GM18505 (cell line): ENCODE measurements around the gene UNC5C.

Experiments used
- ATAC-seq: cut with Tn5 transposase; IDR thresholded peaks from one replicate; pipeline ENCODE4 v1.9.1; 2021; ENCODE audit not compliant: unreplicated experiment
- POLR2A ChIP-seq: IDR thresholded peaks from 4 replicates; pipeline ENCODE4 v1.6.1; 2011; ENCODE audit warnings: borderline replicate concordance; ENCODE audit not compliant: insufficient read depth, insufficient read length; ENCODE audit errors: extremely low read depth

Gene UNC5C

GRCh38 chr4:95541094-95541493 is 7.7 kb downstream of the UNC5C start:
- TF ChIP-seq POLR2A: no peak
- no peak for ATAC-seq

GRCh38 chr4:95540227-95540626 is 8.5 kb downstream of the UNC5C start:
- no peak for TF ChIP-seq POLR2A
- no peak for ATAC-seq

GRCh38 chr4:95539106-95539505 is 9.7 kb downstream of the UNC5C start:
- no peak for ATAC-seq

GRCh38 chr4:95537863-95538488 is 10.8 kb downstream of the UNC5C start:
- no peak for ATAC-seq
- no peak for TF ChIP-seq POLR2A

More at GRCh38 chr4:95539106-95539505, 9.7 kb downstream of the UNC5C start:
- no peak for TF ChIP-seq POLR2A

GRCh38 chr4:95537191-95537590 is 11.6 kb downstream of the UNC5C start:
- ATAC-seq: no peak
- no peak for TF ChIP-seq POLR2A

- TF ChIP-seq POLR2A: no peak
- ATAC-seq: no peak
Measured at GRCh38 chr4:95536650-95537049, 12.1 kb downstream of the UNC5C start.

GRCh38 chr4:95535180-95535579 is 13.6 kb downstream of the UNC5C start:
- TF ChIP-seq POLR2A: no peak
- ATAC-seq: no peak

- no peak for TF ChIP-seq POLR2A
- no peak for ATAC-seq
Measured at GRCh38 chr4:95534032-95534431, 14.7 kb downstream of the UNC5C start.

GRCh38 chr4:95533254-95533653 is 15.5 kb downstream of the UNC5C start:
- no peak for ATAC-seq
- no peak for TF ChIP-seq POLR2A

- ATAC-seq: no peak
- no peak for TF ChIP-seq POLR2A
Measured at GRCh38 chr4:95532305-95532704, 16.5 kb downstream of the UNC5C start.

- no peak for ATAC-seq
- TF ChIP-seq POLR2A: no peak
Measured at GRCh38 chr4:95531141-95531540, 17.6 kb downstream of the UNC5C start.

- no peak for TF ChIP-seq POLR2A
Measured at GRCh38 chr4:95529946-95530345, 18.8 kb downstream of the UNC5C start.

GRCh38 chr4:95528388-95528948 is 20.3 kb downstream of the UNC5C start:
- no peak for ATAC-seq
- no peak for TF ChIP-seq POLR2A

More at GRCh38 chr4:95529946-95530345, 18.8 kb downstream of the UNC5C start:
- ATAC-seq: no peak

GRCh38 chr4:95526075-95526474 is 22.7 kb downstream of the UNC5C start:
- TF ChIP-seq POLR2A: no peak
- ATAC-seq: no peak

- no peak for TF ChIP-seq POLR2A
- no peak for ATAC-seq
Measured at GRCh38 chr4:95524729-95525128, 24.0 kb downstream of the UNC5C start.

GRCh38 chr4:95524184-95524583 is 24.6 kb downstream of the UNC5C start:
- TF ChIP-seq POLR2A: no peak
- ATAC-seq: no peak
